Activated T-cell treated with anti-CD3 and anti-CD28 coated beads for 24 hours (primary cell): ENCODE data around the gene ZNRF3.
"Not testable (repeated sequence)": the region's sequence is repeated elsewhere in the genome, so short reads cannot be mapped to it uniquely, and the experiment has no call there.

Experiments
- DNase-seq: peaks from one replicate; pipeline ENCODE4 v3.0.0-alpha.2; 2020; ENCODE audit warnings: low read depth

Gene ZNRF3

GRCh38 chr22:29070490-29070889 is 187.1 kb downstream of the ZNRF3 start:
- DNase-seq = no peak

GRCh38 chr22:29071261-29072045 is 188.1 kb downstream of the ZNRF3 start:
- DNase-seq = no peak

- peak; percentile 76 for DNase-seq
These were observed 189.0 kb downstream of the ZNRF3 start for GRCh38 chr22:29072193-29072978.

GRCh38 chr22:29072979-29073617 is 189.7 kb downstream of the ZNRF3 start, which contains the start of gene KREMEN1:
Gene KREMEN1 (plus strand): TSS chr22:29073035. CDS start chr22:29073131, 96 bp downstream.
- no peak for DNase-seq

- DNase-seq = no peak
These were observed 190.4 kb downstream of the ZNRF3 start for GRCh38 chr22:29073618-29074275.

GRCh38 chr22:29074276-29074772 is 191.0 kb downstream of the ZNRF3 start:
- DNase-seq = no peak

- DNase-seq = no peak
These were observed 194.9 kb downstream of the ZNRF3 start for GRCh38 chr22:29078036-29078868.

- no peak for DNase-seq
These were observed 195.5 kb downstream of the ZNRF3 start for GRCh38 chr22:29078869-29079207.

- DNase-seq = no peak
These were observed 196.0 kb downstream of the ZNRF3 start for GRCh38 chr22:29079218-29079901.

- no peak for DNase-seq
These were observed 197.0 kb downstream of the ZNRF3 start for GRCh38 chr22:29080106-29080975.

- no peak for DNase-seq
These were observed 198.3 kb downstream of the ZNRF3 start for GRCh38 chr22:29081517-29082236.

GRCh38 chr22:29082826-29083545 is 199.6 kb downstream of the ZNRF3 start:
- DNase-seq = no peak

GRCh38 chr22:29083576-29083932 is 200.2 kb downstream of the ZNRF3 start:
- not testable (repeated sequence) for DNase-seq

GRCh38 chr22:29083933-29084591 is 200.7 kb downstream of the ZNRF3 start:
- DNase-seq = no peak

- DNase-seq = no peak
These were observed 203.6 kb downstream of the ZNRF3 start for GRCh38 chr22:29087012-29087411.

- DNase-seq = no peak
These were observed 205.4 kb downstream of the ZNRF3 start for GRCh38 chr22:29088809-29089208.

- no peak for DNase-seq
These were observed 206.1 kb downstream of the ZNRF3 start for GRCh38 chr22:29089507-29089906.

- no peak for DNase-seq
These were observed 206.7 kb downstream of the ZNRF3 start for GRCh38 chr22:29090039-29090438.
